ENCODE measurements around the gene PRAMEF18.
"Not testable (repeated sequence)": the region's sequence is repeated elsewhere in the genome, so short reads cannot be mapped to it uniquely, and the experiment has no call there.

The PRAMEF18 gene

DNA sequence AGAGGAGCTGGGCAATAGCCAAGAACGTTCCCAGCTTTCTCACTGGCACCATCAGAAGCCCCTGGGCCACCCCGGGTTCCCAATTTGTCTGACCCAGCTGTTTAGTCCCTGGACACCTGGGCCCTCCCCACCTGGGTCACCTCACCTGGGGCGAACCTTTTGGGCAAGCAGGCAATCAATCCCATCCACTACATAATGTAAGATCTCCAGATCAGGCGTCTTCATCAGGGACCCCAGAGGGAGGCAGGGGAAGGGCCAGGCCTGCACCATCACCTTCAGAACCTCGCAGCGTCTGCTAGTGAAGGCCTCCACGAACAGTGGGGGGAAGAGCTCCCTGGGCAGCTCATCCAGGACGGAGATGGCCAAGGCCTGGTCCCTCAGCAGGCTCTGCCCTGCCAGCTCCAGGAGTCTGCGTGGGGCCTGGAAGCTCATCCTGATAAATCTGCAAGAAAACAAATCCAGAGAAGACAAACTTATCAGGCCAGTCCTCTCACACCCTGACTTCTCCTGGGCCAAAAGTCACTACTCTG, at the start of gene PRAMEF18:
Gene PRAMEF18 (minus strand): TSS at position 480 of the 530 bp plus-strand sequence. CDS start 48 bp downstream, at position 432.
- H3K4me3 ChIP-seq (ENCODE audit: low read length in 2 of 2); H3K4me1 ChIP-seq (ENCODE audit: control insufficient read depth, insufficient read depth, low read length); H3K36me3 ChIP-seq (ENCODE audit: control insufficient read depth in 2 of 2, insufficient read depth in 2 of 2, low read length in 2 of 2); H3K27ac ChIP-seq (ENCODE audit: low read length); H3K9me3 ChIP-seq (ENCODE audit: control insufficient read depth in 2 of 2, low read length in 2 of 2); H3K27me3 ChIP-seq (ENCODE audit: control insufficient read depth in 1 of 2, insufficient read depth in 2 of 2, low read length in 2 of 2); H3K9ac ChIP-seq (ENCODE audit: low read length in 2 of 2): not testable (repeated sequence)

- H3K27ac ChIP-seq (ENCODE audit: low read length); H3K4me1 ChIP-seq (ENCODE audit: control insufficient read depth, insufficient read depth, low read length); H3K9me3 ChIP-seq (ENCODE audit: control insufficient read depth in 2 of 2, low read length in 2 of 2); H3K4me3 ChIP-seq (ENCODE audit: low read length in 2 of 2); H3K27me3 ChIP-seq (ENCODE audit: control insufficient read depth in 1 of 2, insufficient read depth in 2 of 2, low read length in 2 of 2); H3K9ac ChIP-seq (ENCODE audit: low read length in 2 of 2); H3K36me3 ChIP-seq (ENCODE audit: control insufficient read depth in 2 of 2, insufficient read depth in 2 of 2, low read length in 2 of 2): not testable (repeated sequence)
These were observed 39.2 kb upstream of the PRAMEF18 start for GRCh38 chr1:13265124-13265523.

DNA sequence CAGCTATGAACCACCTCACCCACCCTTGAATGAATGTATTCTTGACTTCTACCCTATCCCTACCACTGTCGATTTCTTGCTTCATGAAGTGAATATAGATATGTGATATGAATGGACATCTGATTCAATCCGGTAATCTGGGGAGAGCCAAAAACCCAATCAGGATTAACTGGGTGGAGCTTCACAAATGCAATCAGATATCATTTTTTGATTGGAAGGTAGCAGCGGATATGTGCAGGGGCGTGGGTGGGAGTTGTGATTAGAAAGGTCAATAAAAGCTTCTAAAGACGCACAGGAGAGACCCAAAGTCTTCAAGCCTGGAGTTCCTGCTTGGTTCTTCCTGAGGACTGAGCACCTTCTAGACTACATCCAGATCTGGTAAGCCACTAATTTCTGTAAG, 27.9 kb upstream of the PRAMEF18 start, which contains the start of gene PRAMEF5:
Gene PRAMEF5 (plus strand): TSS at position 301 of the 400 bp plus-strand sequence. CDS start 5,071 bp downstream, outside the sequence.
- not testable (repeated sequence) for H3K27ac ChIP-seq (ENCODE audit: low read length); H3K27me3 ChIP-seq (ENCODE audit: control insufficient read depth in 1 of 2, insufficient read depth in 2 of 2, low read length in 2 of 2); H3K9me3 ChIP-seq (ENCODE audit: control insufficient read depth in 2 of 2, low read length in 2 of 2); H3K4me3 ChIP-seq (ENCODE audit: low read length in 2 of 2); H3K9ac ChIP-seq (ENCODE audit: low read length in 2 of 2); H3K36me3 ChIP-seq (ENCODE audit: control insufficient read depth in 2 of 2, insufficient read depth in 2 of 2, low read length in 2 of 2); H3K4me1 ChIP-seq (ENCODE audit: control insufficient read depth, insufficient read depth, low read length)

GRCh38 chr1:13247122-13247521, 21.2 kb upstream of the PRAMEF18 start:
- H3K27ac ChIP-seq (ENCODE audit: low read length); H3K27me3 ChIP-seq (ENCODE audit: control insufficient read depth in 1 of 2, insufficient read depth in 2 of 2, low read length in 2 of 2); H3K36me3 ChIP-seq (ENCODE audit: control insufficient read depth in 2 of 2, insufficient read depth in 2 of 2, low read length in 2 of 2); H3K4me3 ChIP-seq (ENCODE audit: low read length in 2 of 2); H3K4me1 ChIP-seq (ENCODE audit: control insufficient read depth, insufficient read depth, low read length); H3K9me3 ChIP-seq (ENCODE audit: control insufficient read depth in 2 of 2, low read length in 2 of 2); H3K9ac ChIP-seq (ENCODE audit: low read length in 2 of 2): not testable (repeated sequence)

- H3K9me3 ChIP-seq (ENCODE audit: control insufficient read depth in 2 of 2, low read length in 2 of 2); H3K27ac ChIP-seq (ENCODE audit: low read length); H3K36me3 ChIP-seq (ENCODE audit: control insufficient read depth in 2 of 2, insufficient read depth in 2 of 2, low read length in 2 of 2); H3K4me1 ChIP-seq (ENCODE audit: control insufficient read depth, insufficient read depth, low read length); H3K27me3 ChIP-seq (ENCODE audit: control insufficient read depth in 1 of 2, insufficient read depth in 2 of 2, low read length in 2 of 2); H3K4me3 ChIP-seq (ENCODE audit: low read length in 2 of 2); H3K9ac ChIP-seq (ENCODE audit: low read length in 2 of 2): not testable (repeated sequence)
These were observed 20.6 kb upstream of the PRAMEF18 start for GRCh38 chr1:13246554-13246871.

DNA sequence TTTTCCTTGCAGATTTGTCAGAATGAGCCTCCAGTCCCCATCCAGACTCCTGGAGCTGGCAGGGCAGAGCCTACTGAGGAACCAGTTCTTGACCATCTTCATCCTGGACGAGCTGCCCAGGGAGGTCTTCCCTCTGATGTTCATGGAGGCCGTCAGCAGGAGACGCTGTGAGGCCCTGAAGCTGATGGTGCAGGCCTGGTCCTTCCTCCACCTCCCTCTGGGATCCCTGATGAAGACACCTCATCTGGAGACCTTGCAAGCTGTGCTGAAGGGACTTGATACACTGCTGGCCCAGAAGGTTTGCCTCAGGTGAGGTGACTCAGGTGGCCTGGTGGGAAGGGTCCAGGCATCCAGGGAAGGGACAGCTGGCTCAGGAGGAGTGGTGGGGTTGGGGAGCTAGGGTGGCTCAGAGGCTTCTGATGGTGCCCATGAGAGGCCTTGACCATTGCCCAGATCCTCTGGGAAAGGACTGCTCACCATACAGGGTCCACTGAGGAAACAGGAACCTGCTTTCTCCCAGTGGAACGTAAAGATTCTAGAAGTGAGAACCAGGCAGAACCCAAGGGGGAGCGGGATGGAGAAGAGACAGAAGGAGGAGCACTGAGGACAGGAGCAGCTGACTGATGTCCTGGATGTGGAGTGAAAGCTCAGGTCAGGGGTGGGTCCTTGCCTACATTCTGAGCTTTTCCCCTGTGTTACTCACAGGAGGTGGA, 20.0 kb upstream of the PRAMEF18 start:
- not testable (repeated sequence) for H3K4me3 ChIP-seq (ENCODE audit: low read length in 2 of 2); H3K27ac ChIP-seq (ENCODE audit: low read length); H3K36me3 ChIP-seq (ENCODE audit: control insufficient read depth in 2 of 2, insufficient read depth in 2 of 2, low read length in 2 of 2); H3K9ac ChIP-seq (ENCODE audit: low read length in 2 of 2); H3K9me3 ChIP-seq (ENCODE audit: control insufficient read depth in 2 of 2, low read length in 2 of 2); H3K4me1 ChIP-seq (ENCODE audit: control insufficient read depth, insufficient read depth, low read length); H3K27me3 ChIP-seq (ENCODE audit: control insufficient read depth in 1 of 2, insufficient read depth in 2 of 2, low read length in 2 of 2)

- H3K27me3 ChIP-seq (ENCODE audit: control insufficient read depth in 1 of 2, insufficient read depth in 2 of 2, low read length in 2 of 2); H3K4me3 ChIP-seq (ENCODE audit: low read length in 2 of 2): not testable (repeated sequence)
These were observed 17.7 kb upstream of the PRAMEF18 start for GRCh38 chr1:13243536-13244263.

DNA sequence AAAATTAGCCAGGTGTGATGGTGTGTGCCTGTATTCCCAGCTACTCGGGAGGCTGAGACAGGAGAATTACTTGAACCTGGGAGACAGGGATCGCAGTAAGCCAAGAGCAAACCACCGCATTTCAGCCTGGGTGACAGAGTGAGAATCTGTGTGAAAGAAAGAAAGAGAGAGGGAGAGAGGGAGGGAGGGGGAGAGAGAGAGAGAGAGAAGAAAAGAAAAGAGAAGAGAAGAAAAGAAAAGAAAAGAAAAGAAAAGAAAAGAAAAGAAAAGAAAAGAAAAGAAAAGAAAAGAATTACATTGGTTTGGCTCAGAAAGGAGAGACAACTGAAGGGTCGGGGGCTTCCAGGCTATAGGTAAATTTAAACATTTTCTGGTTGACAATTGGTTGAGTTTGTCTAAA, 13.7 kb upstream of the PRAMEF18 start:
- not testable (repeated sequence) for H3K27ac ChIP-seq (ENCODE audit: low read length); H3K27me3 ChIP-seq (ENCODE audit: control insufficient read depth in 1 of 2, insufficient read depth in 2 of 2, low read length in 2 of 2)

More at GRCh38 chr1:13243536-13244263, 17.7 kb upstream of the PRAMEF18 start:
- H3K9me3 ChIP-seq (ENCODE audit: control insufficient read depth in 2 of 2, low read length in 2 of 2); H3K4me1 ChIP-seq (ENCODE audit: control insufficient read depth, insufficient read depth, low read length); H3K9ac ChIP-seq (ENCODE audit: low read length in 2 of 2); H3K36me3 ChIP-seq (ENCODE audit: control insufficient read depth in 2 of 2, insufficient read depth in 2 of 2, low read length in 2 of 2); H3K27ac ChIP-seq (ENCODE audit: low read length): not testable (repeated sequence)

DNA sequence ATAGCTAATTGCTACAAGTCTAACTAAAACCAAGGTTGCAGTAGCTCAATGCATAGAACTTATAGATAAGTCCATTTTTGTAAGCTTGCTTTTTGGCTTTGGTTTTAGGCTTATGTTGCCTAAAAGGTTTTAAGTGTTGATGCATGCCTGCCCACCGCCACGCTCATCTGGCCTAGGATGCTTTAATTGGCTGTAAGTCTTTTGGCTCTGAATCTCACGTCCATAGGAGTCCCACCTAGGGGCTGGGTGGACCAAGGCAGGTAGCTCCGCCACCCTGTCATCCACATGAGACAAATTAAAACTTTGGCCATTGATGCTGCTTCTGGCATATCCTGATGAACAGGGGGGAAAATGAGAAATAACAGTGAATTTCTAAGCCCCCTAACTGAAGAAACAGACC, 11.6 kb upstream of the PRAMEF18 start:
- not testable (repeated sequence) for H3K4me1 ChIP-seq (ENCODE audit: control insufficient read depth, insufficient read depth, low read length); H3K9ac ChIP-seq (ENCODE audit: low read length in 2 of 2); H3K9me3 ChIP-seq (ENCODE audit: control insufficient read depth in 2 of 2, low read length in 2 of 2); H3K4me3 ChIP-seq (ENCODE audit: low read length in 2 of 2); H3K27ac ChIP-seq (ENCODE audit: low read length); H3K27me3 ChIP-seq (ENCODE audit: control insufficient read depth in 1 of 2, insufficient read depth in 2 of 2, low read length in 2 of 2); H3K36me3 ChIP-seq (ENCODE audit: control insufficient read depth in 2 of 2, insufficient read depth in 2 of 2, low read length in 2 of 2)

More for the DNA sequence above, 13.7 kb upstream of the PRAMEF18 start:
- not testable (repeated sequence) for H3K36me3 ChIP-seq (ENCODE audit: control insufficient read depth in 2 of 2, insufficient read depth in 2 of 2, low read length in 2 of 2); H3K4me1 ChIP-seq (ENCODE audit: control insufficient read depth, insufficient read depth, low read length); H3K9me3 ChIP-seq (ENCODE audit: control insufficient read depth in 2 of 2, low read length in 2 of 2); H3K9ac ChIP-seq (ENCODE audit: low read length in 2 of 2); H3K4me3 ChIP-seq (ENCODE audit: low read length in 2 of 2)

DNA sequence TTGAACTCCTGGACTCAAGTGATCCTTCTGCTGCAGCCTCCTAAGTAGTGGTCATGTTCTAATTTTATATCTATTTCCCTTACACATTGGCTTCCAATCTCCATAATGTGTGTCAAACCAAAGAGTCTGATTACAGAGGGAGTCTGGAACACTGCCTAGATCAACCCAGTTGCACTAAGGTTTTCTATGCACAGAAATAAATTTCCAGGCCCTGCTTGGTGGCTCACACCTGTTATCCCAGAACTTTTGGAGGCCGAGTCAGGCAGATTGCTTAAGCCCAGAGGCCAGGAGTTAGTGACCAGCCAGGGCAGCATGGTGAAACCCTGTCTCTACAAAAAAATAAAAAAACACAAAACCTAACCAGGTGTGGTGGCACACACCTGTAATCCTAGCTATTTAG, 8.1 kb upstream of the PRAMEF18 start:
- not testable (repeated sequence) for H3K4me1 ChIP-seq (ENCODE audit: control insufficient read depth, insufficient read depth, low read length); H3K36me3 ChIP-seq (ENCODE audit: control insufficient read depth in 2 of 2, insufficient read depth in 2 of 2, low read length in 2 of 2); H3K27me3 ChIP-seq (ENCODE audit: control insufficient read depth in 1 of 2, insufficient read depth in 2 of 2, low read length in 2 of 2); H3K9me3 ChIP-seq (ENCODE audit: control insufficient read depth in 2 of 2, low read length in 2 of 2); H3K27ac ChIP-seq (ENCODE audit: low read length); H3K9ac ChIP-seq (ENCODE audit: low read length in 2 of 2); H3K4me3 ChIP-seq (ENCODE audit: low read length in 2 of 2)

- not testable (repeated sequence) for H3K27me3 ChIP-seq (ENCODE audit: control insufficient read depth in 1 of 2, insufficient read depth in 2 of 2, low read length in 2 of 2); H3K4me3 ChIP-seq (ENCODE audit: low read length in 2 of 2); H3K9ac ChIP-seq (ENCODE audit: low read length in 2 of 2); H3K9me3 ChIP-seq (ENCODE audit: control insufficient read depth in 2 of 2, low read length in 2 of 2); H3K4me1 ChIP-seq (ENCODE audit: control insufficient read depth, insufficient read depth, low read length); H3K27ac ChIP-seq (ENCODE audit: low read length); H3K36me3 ChIP-seq (ENCODE audit: control insufficient read depth in 2 of 2, insufficient read depth in 2 of 2, low read length in 2 of 2)
These were observed 6.1 kb upstream of the PRAMEF18 start for GRCh38 chr1:13232056-13232455.
